IMR-90 (cell line): ENCODE measurements around the gene TCF4. TPM values are rescaled to one million over a fixed set of nuclear protein-coding genes. Genes with fewer than 3 reads are reported as not detected.

ENCODE experiments used
- ATAC-seq: fragments of 200-7000 bp; cut with Tn5 transposase; 2 replicates; pipeline ENCODE4 v1.9.1; 2020; ENCODE audit warnings: low read depth, mild to moderate bottlenecking, moderate library complexity
- BruUV-seq: library from RNA; stranded (reverse); fragments of 400-500 nt; replicated peaks from 2 replicates; lab custom pipeline; 2021; lab: Mats Ljungman, UMichigan
- CTCF ChIA-PET: fragments of 300-600 bp; formaldehyde crosslinking; extraction: SDS; loops from one replicate; lab custom pipeline; 2021; ENCODE audit warnings: antibody characterized with exemption; lab: Yijun Ruan, JAX
- POLR2A ChIA-PET: fragments of 300-600 bp; sonication (Branson Sonifier 250); formaldehyde crosslinking; loops from one replicate; lab custom pipeline; 2022; ENCODE audit warnings: antibody characterized with exemption; ENCODE audit not compliant: unreplicated experiment; lab: Charles Lee
- DNase-seq: peaks from one replicate; pipeline ENCODE4 v3.0.0; 2013
- H2AFZ ChIP-seq: replicated peaks from 2 replicates; pipeline ENCODE3; 2013; ENCODE audit warnings: low read length, mild to moderate bottlenecking; ENCODE audit not compliant: poor library complexity
- H2AK5ac ChIP-seq: 2 replicates; pipeline ENCODE4 v1.6.1; 2013; ENCODE audit warnings: low read depth, low read length, inconsistent platforms
- H2AK9ac ChIP-seq: replicated peaks from 2 replicates; pipeline ENCODE3; 2013; ENCODE audit warnings: mild to moderate bottlenecking, low read depth, low read length, moderate library complexity; ENCODE audit not compliant: poor library complexity
- H2BK120ac ChIP-seq: 2 replicates; pipeline ENCODE4 v1.6.1; 2013; ENCODE audit warnings: low read depth, low read length, inconsistent platforms
- H2BK15ac ChIP-seq: 3 replicates; pipeline ENCODE4 v1.6.1; 2013; ENCODE audit warnings: low read depth, low read length, inconsistent platforms
- H2BK20ac ChIP-seq: 2 replicates; pipeline ENCODE4 v1.6.1; 2013; ENCODE audit warnings: low read depth, mild to moderate bottlenecking, inconsistent platforms, low read length, moderate library complexity
- H2BK5ac ChIP-seq: 2 replicates; pipeline ENCODE4 v1.6.1; 2013; ENCODE audit warnings: mild to moderate bottlenecking, low read depth, low read length, inconsistent platforms; ENCODE audit not compliant: poor library complexity, severe bottlenecking
- H3K14ac ChIP-seq: replicated peaks from 2 replicates; pipeline ENCODE4 v1.6.1; 2013; ENCODE audit warnings: low read depth, low read length, inconsistent platforms
- H3K18ac ChIP-seq: 2 replicates; pipeline ENCODE4 v1.6.1; 2013; ENCODE audit warnings: low read depth, low read length, control low read depth
- H3K23ac ChIP-seq: 2 replicates; pipeline ENCODE4 v1.6.1; 2013; ENCODE audit warnings: low read depth, low read length, inconsistent platforms
- H3K27ac ChIP-seq: 2 replicates; pipeline ENCODE4 v1.5.1; 2013; ENCODE audit warnings: mild to moderate bottlenecking, control low read depth, low read length; ENCODE audit not compliant: insufficient read depth
- H3K27me3 ChIP-seq: 2 replicates; pipeline ENCODE4 v1.6.1; 2013; ENCODE audit warnings: low read length; ENCODE audit not compliant: control insufficient read depth, insufficient read depth
- H3K36me3 ChIP-seq: 2 replicates; pipeline ENCODE4 v1.6.1; 2013; ENCODE audit warnings: low read length, mixed read lengths; ENCODE audit not compliant: control insufficient read depth, insufficient read depth
- H3K4ac ChIP-seq: 2 replicates; pipeline ENCODE4 v1.6.1; 2013; ENCODE audit warnings: low read depth, low read length, inconsistent platforms
- H3K4me1 ChIP-seq: 2 replicates; pipeline ENCODE4 v1.6.1; 2013; ENCODE audit warnings: low read length, mixed read lengths; ENCODE audit not compliant: control insufficient read depth, insufficient read depth
- H3K4me2 ChIP-seq: 2 replicates; pipeline ENCODE4 v1.6.1; 2013; ENCODE audit warnings: low read depth, mild to moderate bottlenecking, control low read depth, low read length, moderate library complexity
- H3K4me3 ChIP-seq: 2 replicates; pipeline ENCODE4 v1.5.1; 2013; ENCODE audit warnings: low read depth, mild to moderate bottlenecking, control low read depth, low read length, moderate library complexity; ENCODE audit not compliant: insufficient read depth
- H3K56ac ChIP-seq: 2 replicates; pipeline ENCODE4 v1.6.1; 2013; ENCODE audit warnings: low read length, inconsistent platforms; ENCODE audit not compliant: insufficient read depth; ENCODE audit errors: extremely low read depth
- H3K79me1 ChIP-seq, 2 experiments: 2 replicates each; pipeline ENCODE4 v1.6.1; 2013; ENCODE audit warnings: low read length in 2 of 2, inconsistent platforms in 1 of 2, low read depth in 1 of 2
- H3K9ac ChIP-seq: 2 replicates; pipeline ENCODE4 v1.6.1; 2013; ENCODE audit warnings: low read depth, low read length, control low read depth
- H3K9me1 ChIP-seq: 2 replicates; pipeline ENCODE4 v1.6.1; 2013; ENCODE audit warnings: low read length, inconsistent platforms; ENCODE audit not compliant: insufficient read depth
- H3K9me3 ChIP-seq: 2 replicates; pipeline ENCODE4 v1.6.1; 2013; ENCODE audit warnings: low read length; ENCODE audit not compliant: control insufficient read depth, insufficient read depth
- H4K20me1 ChIP-seq: 2 replicates; pipeline ENCODE4 v1.6.1; 2013; ENCODE audit warnings: low read length, inconsistent platforms; ENCODE audit not compliant: insufficient read depth
- H4K5ac ChIP-seq: 2 replicates; pipeline ENCODE4 v1.6.1; 2013; ENCODE audit warnings: mild to moderate bottlenecking, low read depth, low read length, control low read depth
- H4K8ac ChIP-seq, 2 experiments: 2 replicates each; pipeline ENCODE4 v1.6.1; 2013; ENCODE audit warnings: low read depth in 2 of 2, low read length in 2 of 2, control low read depth in 1 of 2, inconsistent platforms in 1 of 2
- H4K91ac ChIP-seq: 2 replicates; pipeline ENCODE4 v1.6.1; 2013; ENCODE audit warnings: low read depth, low read length, inconsistent platforms; ENCODE audit not compliant: insufficient read depth
- BHLHE40 ChIP-seq: fragments of 150-350 bp; IDR thresholded peaks from 2 replicates; pipeline ENCODE4 v1.6.1; 2016; ENCODE audit warnings: mild to moderate bottlenecking, low read depth, low read length
- CEBPB ChIP-seq: IDR thresholded peaks from 2 replicates; pipeline ENCODE4 v1.6.1; 2012; ENCODE audit warnings: low read depth, low read length, improper control_type of control experiment
- CHD1 ChIP-seq: IDR thresholded peaks from 2 replicates; pipeline ENCODE4 v1.6.1; 2012; ENCODE audit warnings: low read depth, low read length, improper control_type of control experiment
- FOS ChIP-seq: fragments of 150-350 bp; IDR thresholded peaks from 2 replicates; pipeline ENCODE4 v1.6.1; 2016; ENCODE audit warnings: low read depth, low read length
- MAFK ChIP-seq: IDR thresholded peaks from 2 replicates; pipeline ENCODE4 v1.6.1; 2012; ENCODE audit warnings: low read depth, low read length, improper control_type of control experiment
- MAZ ChIP-seq: IDR thresholded peaks from 2 replicates; pipeline ENCODE4 v1.6.1; 2012; ENCODE audit warnings: low read depth, mild to moderate bottlenecking, low read length, improper control_type of control experiment, moderate library complexity, borderline replicate concordance
- MXI1 ChIP-seq: IDR thresholded peaks from 2 replicates; pipeline ENCODE4 v1.6.1; 2012; ENCODE audit warnings: low read depth, mild to moderate bottlenecking, low read length, moderate library complexity, borderline replicate concordance
- NFE2L2 ChIP-seq: fragments of 150-350 bp; IDR thresholded peaks from 2 replicates; pipeline ENCODE4 v1.6.1; 2016; ENCODE audit warnings: low read depth, mild to moderate bottlenecking, low read length
- POLR2A ChIP-seq: IDR thresholded peaks from 2 replicates; pipeline ENCODE4 v1.6.1; 2012; ENCODE audit warnings: mild to moderate bottlenecking, low read depth, low read length
- RAD21 ChIP-seq: IDR thresholded peaks from 2 replicates; pipeline ENCODE4 v1.6.1; 2012; ENCODE audit warnings: low read length, improper control_type of control experiment
- RCOR1 ChIP-seq: IDR thresholded peaks from 2 replicates; pipeline ENCODE4 v1.6.1; 2012; ENCODE audit warnings: mild to moderate bottlenecking, low read length, improper control_type of control experiment; ENCODE audit not compliant: insufficient replicate concordance
- RFX5 ChIP-seq: IDR thresholded peaks from 2 replicates; pipeline ENCODE4 v1.8.0; 2012; ENCODE audit warnings: low read depth, mild to moderate bottlenecking, low read length, moderate library complexity
- SMC3 ChIP-seq: fragments of 150-350 bp; IDR thresholded peaks from 2 replicates; pipeline ENCODE4 v1.6.1; 2016; ENCODE audit warnings: low read depth, mild to moderate bottlenecking, antibody characterized with exemption, low read length, moderate library complexity
- WGBS, 2 experiments: methylation state at CpG; one replicate each; pipeline versions ENCODE4 v1.1.5 to v1.1.7; 2013; ENCODE audit warnings: missing lambda C conversion rate in 2 of 2; ENCODE audit not compliant: insufficient read length in 1 of 2; ENCODE audit errors: extremely low coverage in 2 of 2; 5-methylcytosine and 5-hydroxymethylcytosine counted together
- dilution Hi-C: fragments of 300-500 bp; cut with HindIII; formaldehyde crosslinking; loops from one replicate; pipeline ENCODE4 v1.14.3; 2018; ENCODE audit warnings: low sequenced_read_pairs; ENCODE audit not compliant: unreplicated experiment
- in situ Hi-C: fragments of 300-500 bp; cut with MboI; formaldehyde crosslinking; loops from 3 replicates; pipeline ENCODE4 v1.14.3; 2019; ENCODE audit warnings: low sequenced_read_pairs, inconsistent platforms, mixed read lengths
- intact Hi-C: fragments of 100-400 bp; cut with micrococcal nuclease; formaldehyde crosslinking; loops from 2 replicates; pipeline ENCODE4 v1.10.0; 2022
- polyA plus RNA-seq, 3 experiments: library from polyadenylated mRNA; depleted of rRNA; stranded (reverse); fragments of >200 nt; gene quantifications; 2 replicates each; pipeline ENCODE4 v1.2.3, GENCODE V29; 2012; ENCODE audit warnings: low replicate concordance in 1 of 3
- total RNA-seq: library from RNA; depleted of rRNA; stranded (reverse); fragments of >200 nt; gene quantifications from 2 replicates; pipeline ENCODE4 v1.2.3, GENCODE V29; 2012
- TF ChIP-seq, protein P1 (sequence below): fragments of 150-350 bp; IDR thresholded peaks from 2 replicates; pipeline ENCODE4 v1.6.1; 2016; ENCODE audit warnings: low read depth, mild to moderate bottlenecking, low read length, moderate library complexity, borderline replicate concordance
- TF ChIP-seq, protein P2 (sequence below): fragments of 150-350 bp; IDR thresholded peaks from 2 replicates; pipeline ENCODE4 v1.6.1; 2017; ENCODE audit warnings: mild to moderate bottlenecking, antibody characterized with exemption, low read length, low read depth
- TF ChIP-seq, protein P3 (sequence below): conservative IDR thresholded peaks from 2 replicates; pipeline ENCODE4 v1.5.1; 2012; ENCODE audit warnings: mild to moderate bottlenecking, low read depth, low read length, improper control_type of control experiment

Gene TCF4
- total and polyA plus RNA-seq, 2 of the 4 experiments (the other 2 are of a cell fraction), result 30.0 to 87.1 TPM

DNA sequence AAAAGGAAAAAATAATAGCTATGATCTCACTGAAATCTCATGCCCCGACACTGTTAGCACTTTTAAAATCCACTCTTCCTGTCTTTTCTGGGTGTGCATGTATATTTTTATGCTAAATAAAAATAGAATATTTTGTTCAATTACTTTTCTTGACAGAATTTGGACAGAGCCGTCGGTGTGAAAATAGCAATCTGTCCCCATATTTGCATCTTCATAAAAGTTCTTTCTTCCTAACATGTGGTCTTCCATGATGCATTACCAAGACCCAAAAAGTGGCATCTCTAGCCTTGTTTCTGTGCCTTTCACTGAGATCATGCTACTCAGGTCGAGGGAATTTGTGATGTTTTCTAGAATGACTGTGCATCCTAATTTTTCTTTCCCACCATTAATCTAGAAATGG, 329.9 kb downstream of the TCF4 start:
- H3K36me3 ChIP-seq, result peaks cover 29% of the 10 kb centered on the region
- BruUV-seq, result no TSS peak

More for the DNA sequence above, 329.9 kb downstream of the TCF4 start:
- no peak overlapping the region for H4K5ac ChIP-seq
- no peak overlapping the region for H3K9ac ChIP-seq
- H3K4me1 ChIP-seq, result no peaks in the 10 kb centered on the region; the same call in 1 of the 2 replicates
- no peak overlapping the region for H3K23ac ChIP-seq
- peaks cover 2% of the 10 kb centered on the region; the same call in 1 of the 2 replicates for H3K9me3 ChIP-seq
- no peak overlapping the region for H3K27ac ChIP-seq
- no peaks in the 10 kb centered on the region; the same call in 1 of the 2 replicates for H3K9me1 ChIP-seq
- intact Hi-C loops, result no loop called here
- no peak overlapping the region for H4K8ac ChIP-seq
- H2BK15ac ChIP-seq, result no peak overlapping the region
- no peak overlapping the region for H2BK5ac ChIP-seq
- no peak for TF ChIP-seq CHD1
- no peak for TF ChIP-seq MAZ
- TF ChIP-seq, protein P1, sequence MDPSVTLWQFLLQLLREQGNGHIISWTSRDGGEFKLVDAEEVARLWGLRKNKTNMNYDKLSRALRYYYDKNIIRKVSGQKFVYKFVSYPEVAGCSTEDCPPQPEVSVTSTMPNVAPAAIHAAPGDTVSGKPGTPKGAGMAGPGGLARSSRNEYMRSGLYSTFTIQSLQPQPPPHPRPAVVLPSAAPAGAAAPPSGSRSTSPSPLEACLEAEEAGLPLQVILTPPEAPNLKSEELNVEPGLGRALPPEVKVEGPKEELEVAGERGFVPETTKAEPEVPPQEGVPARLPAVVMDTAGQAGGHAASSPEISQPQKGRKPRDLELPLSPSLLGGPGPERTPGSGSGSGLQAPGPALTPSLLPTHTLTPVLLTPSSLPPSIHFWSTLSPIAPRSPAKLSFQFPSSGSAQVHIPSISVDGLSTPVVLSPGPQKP, result no peak
- TF ChIP-seq POLR2A, result no peak
- no peak for TF ChIP-seq RAD21
- TF ChIP-seq BHLHE40, result no peak
- TF ChIP-seq, protein P2, sequence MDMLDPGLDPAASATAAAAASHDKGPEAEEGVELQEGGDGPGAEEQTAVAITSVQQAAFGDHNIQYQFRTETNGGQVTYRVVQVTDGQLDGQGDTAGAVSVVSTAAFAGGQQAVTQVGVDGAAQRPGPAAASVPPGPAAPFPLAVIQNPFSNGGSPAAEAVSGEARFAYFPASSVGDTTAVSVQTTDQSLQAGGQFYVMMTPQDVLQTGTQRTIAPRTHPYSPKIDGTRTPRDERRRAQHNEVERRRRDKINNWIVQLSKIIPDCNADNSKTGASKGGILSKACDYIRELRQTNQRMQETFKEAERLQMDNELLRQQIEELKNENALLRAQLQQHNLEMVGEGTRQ, result no peak
- no peak for TF ChIP-seq SMC3
- TF ChIP-seq MAFK, result no peak
- no peak for TF ChIP-seq CEBPB
- TF ChIP-seq MXI1, result no peak
- TF ChIP-seq RCOR1, result no peak
- TF ChIP-seq NFE2L2, result no peak
- TF ChIP-seq FOS, result no peak
- TF ChIP-seq RFX5, result no peak
- TF ChIP-seq, protein P3, sequence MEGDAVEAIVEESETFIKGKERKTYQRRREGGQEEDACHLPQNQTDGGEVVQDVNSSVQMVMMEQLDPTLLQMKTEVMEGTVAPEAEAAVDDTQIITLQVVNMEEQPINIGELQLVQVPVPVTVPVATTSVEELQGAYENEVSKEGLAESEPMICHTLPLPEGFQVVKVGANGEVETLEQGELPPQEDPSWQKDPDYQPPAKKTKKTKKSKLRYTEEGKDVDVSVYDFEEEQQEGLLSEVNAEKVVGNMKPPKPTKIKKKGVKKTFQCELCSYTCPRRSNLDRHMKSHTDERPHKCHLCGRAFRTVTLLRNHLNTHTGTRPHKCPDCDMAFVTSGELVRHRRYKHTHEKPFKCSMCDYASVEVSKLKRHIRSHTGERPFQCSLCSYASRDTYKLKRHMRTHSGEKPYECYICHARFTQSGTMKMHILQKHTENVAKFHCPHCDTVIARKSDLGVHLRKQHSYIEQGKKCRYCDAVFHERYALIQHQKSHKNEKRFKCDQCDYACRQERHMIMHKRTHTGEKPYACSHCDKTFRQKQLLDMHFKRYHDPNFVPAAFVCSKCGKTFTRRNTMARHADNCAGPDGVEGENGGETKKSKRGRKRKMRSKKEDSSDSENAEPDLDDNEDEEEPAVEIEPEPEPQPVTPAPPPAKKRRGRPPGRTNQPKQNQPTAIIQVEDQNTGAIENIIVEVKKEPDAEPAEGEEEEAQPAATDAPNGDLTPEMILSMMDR, result no peak
- DNase-seq (no peak), ATAC-seq (no peak)
- no peak overlapping the region for H2AK9ac ChIP-seq
- in situ Hi-C loops, result no loop called here
- H3K4me2 ChIP-seq, result no peak overlapping the region
- no peak overlapping the region for H3K14ac ChIP-seq
- H2AK5ac ChIP-seq, result no peak overlapping the region
- H3K79me1 ChIP-seq, result peaks cover 3 to 15% of the 10 kb centered on the region in 2 experiments; a peak in 3 of 4 replicates
- WGBS, 2 experiments, result no CpG with 5 or more reads among the region's 4 CpGs
- H4K91ac ChIP-seq, result no peak overlapping the region
- H4K20me1 ChIP-seq, result no peaks in the 10 kb centered on the region
- no peak overlapping the region for H3K4me3 ChIP-seq
- no peak overlapping the region for H2AFZ ChIP-seq
- no peak overlapping the region for H2BK20ac ChIP-seq
- ChIA-PET POLR2A (no interaction called here), CTCF (interaction anchor here (1.0 to 1.4 kb wide), 2 partner anchors 10 to 14 kb away, joined by 3 to 5 read pairs; no protein-coding TSS in a partner anchor)
- H3K4ac ChIP-seq, result no peak overlapping the region
- no peaks in the 10 kb centered on the region for H3K27me3 ChIP-seq
- dilution Hi-C loops, result no loop called here
- no peak overlapping the region for H3K56ac ChIP-seq
- no peak overlapping the region for H2BK120ac ChIP-seq
- no peak overlapping the region for H3K18ac ChIP-seq
